K562 (cell line): ENCODE measurements around the gene WDR86. TPM values are rescaled to one million over a fixed set of nuclear protein-coding genes. Genes with fewer than 3 reads are reported as not detected.

ENCODE experiments used
- NCOA1 ChIP-seq: fragments of 450-650 bp; IDR thresholded peaks from 2 replicates; pipeline ENCODE4 v1.6.1; 2016; ENCODE audit warnings: low read depth
- NR1H2 ChIP-seq: sonication (generic); formaldehyde crosslinking; IDR thresholded peaks from 2 replicates; pipeline ENCODE4 v1.4.0; 2020; ENCODE audit warnings: mild to moderate bottlenecking, missing genetic modification reagents
- NR2F6 ChIP-seq: fragments of 450-650 bp; formaldehyde crosslinking; IDR thresholded peaks from 2 replicates; pipeline ENCODE4 v1.4.0; 2020; ENCODE audit warnings: mild to moderate bottlenecking
- SIRT6 ChIP-seq: IDR thresholded peaks from one replicate; pipeline ENCODE4 v1.6.1; 2012; ENCODE audit warnings: low read depth, mild to moderate bottlenecking, control low read depth, inconsistent platforms, low read length, moderate library complexity
- TCF7L2 ChIP-seq: fragments of 150-350 bp; IDR thresholded peaks from 2 replicates; pipeline ENCODE4 v1.6.1; 2016; ENCODE audit warnings: low read depth, mild to moderate bottlenecking, low read length, moderate library complexity
- polyA plus RNA-seq, 8 experiments: library from polyadenylated mRNA; depleted of rRNA in 4 of 8; stranded (reverse) in 5 of 8; unstranded in 3 of 8; fragments of >200 nt; fragmentation: Nextera tagmentation in 2 of 8; fragmentation: Illumina TruSeq in 1 of 8; extraction: Ambion mirVana in 2 of 8; extraction: Trizol in 1 of 8; gene quantifications; 2 replicates each; pipeline versions ENCODE4 v1.2.1 to v1.2.3, GENCODE V29; 2011 to 2014; ENCODE audit warnings: inconsistent platforms in 1 of 8, missing spikeins in 1 of 8
- total RNA-seq, 7 experiments: library from RNA; depleted of rRNA in 6 of 7; stranded (reverse); fragments of >200 nt in 6 of 7; fragmentation: Illumina TruSeq in 2 of 7; extraction: Trizol in 2 of 7; gene quantifications; 2 replicates each; pipeline versions ENCODE4 v1.2.1 to v1.2.3, GENCODE V29; 2011 to 2021; ENCODE audit warnings: low replicate concordance in 1 of 7
- TF ChIP-seq, protein P1 (sequence below), 2 experiments: fragments of 450-650 bp; IDR thresholded peaks; 2 replicates each; pipeline ENCODE4 v1.6.1; 2016; ENCODE audit warnings: mild to moderate bottlenecking in 2 of 2, borderline replicate concordance in 1 of 2, low read depth in 1 of 2, moderate library complexity in 1 of 2
- TF ChIP-seq, protein P2 (sequence below): fragments of 250-450 bp; sonication (Bioruptor Pico); IDR thresholded peaks from 2 replicates; pipeline ENCODE4 v1.5.0; 2020; ENCODE audit warnings: mild to moderate bottlenecking
- TF ChIP-seq, protein P3 (sequence below): fragments of 450-650 bp; IDR thresholded peaks from 2 replicates; pipeline ENCODE4 v1.6.1; 2016; ENCODE audit warnings: low read depth

The WDR86 gene
- total and polyA plus RNA-seq, 9 of the 15 experiments (the other 6 are each of a cell fraction or from before 2014, with no cell fraction given), result 0.24 TPM; not detected in 8

DNA sequence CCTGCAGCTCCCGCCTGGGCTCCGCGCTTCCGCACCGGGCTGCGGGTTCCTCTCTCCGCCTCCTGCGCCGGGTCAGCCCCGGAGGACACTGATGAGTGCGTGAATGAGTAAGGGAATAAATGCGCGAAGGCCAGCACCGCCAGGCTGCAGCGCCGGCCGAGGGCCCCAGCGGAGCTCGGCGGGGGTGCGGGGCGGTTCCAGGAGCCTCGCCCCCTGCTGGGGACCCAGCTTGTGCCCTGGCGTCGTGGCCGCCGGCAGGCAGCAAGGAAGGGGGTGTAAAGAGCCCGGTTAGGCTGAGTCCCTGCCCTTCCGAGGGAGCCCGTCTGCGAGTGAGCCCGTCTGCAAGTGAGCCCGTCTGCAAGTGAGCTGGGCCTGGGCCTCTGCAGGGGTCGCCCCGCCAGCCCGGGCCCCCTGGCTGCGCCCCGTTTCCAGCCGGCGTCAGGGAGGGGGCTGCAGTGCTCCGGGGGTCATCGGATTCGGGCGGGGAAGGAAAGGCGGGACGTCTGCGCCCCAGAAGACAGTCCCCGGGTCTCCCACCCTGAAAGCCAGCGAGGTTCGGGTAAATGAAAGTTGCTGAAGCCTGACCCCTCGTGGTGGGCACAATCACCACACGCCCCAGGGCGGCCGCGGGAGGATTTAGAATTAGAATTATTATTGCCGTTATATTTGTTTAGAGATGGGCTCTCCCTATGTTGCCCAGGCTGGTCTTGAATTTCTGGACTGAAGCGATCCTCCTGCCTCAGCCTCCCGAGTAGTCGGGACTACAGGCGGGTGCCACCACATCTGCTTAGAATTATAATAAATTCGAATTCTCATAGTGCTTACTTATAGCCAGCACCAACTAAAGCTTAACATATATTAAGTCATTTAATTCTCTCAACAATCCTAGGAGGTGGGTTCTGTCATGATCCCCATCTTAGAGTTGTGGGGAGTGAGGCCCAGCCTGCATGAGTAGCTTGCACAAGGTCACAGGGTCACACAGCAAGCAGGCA lies 38.7 kb upstream of the WDR86 start (continued):
- TF ChIP-seq, protein P1, sequence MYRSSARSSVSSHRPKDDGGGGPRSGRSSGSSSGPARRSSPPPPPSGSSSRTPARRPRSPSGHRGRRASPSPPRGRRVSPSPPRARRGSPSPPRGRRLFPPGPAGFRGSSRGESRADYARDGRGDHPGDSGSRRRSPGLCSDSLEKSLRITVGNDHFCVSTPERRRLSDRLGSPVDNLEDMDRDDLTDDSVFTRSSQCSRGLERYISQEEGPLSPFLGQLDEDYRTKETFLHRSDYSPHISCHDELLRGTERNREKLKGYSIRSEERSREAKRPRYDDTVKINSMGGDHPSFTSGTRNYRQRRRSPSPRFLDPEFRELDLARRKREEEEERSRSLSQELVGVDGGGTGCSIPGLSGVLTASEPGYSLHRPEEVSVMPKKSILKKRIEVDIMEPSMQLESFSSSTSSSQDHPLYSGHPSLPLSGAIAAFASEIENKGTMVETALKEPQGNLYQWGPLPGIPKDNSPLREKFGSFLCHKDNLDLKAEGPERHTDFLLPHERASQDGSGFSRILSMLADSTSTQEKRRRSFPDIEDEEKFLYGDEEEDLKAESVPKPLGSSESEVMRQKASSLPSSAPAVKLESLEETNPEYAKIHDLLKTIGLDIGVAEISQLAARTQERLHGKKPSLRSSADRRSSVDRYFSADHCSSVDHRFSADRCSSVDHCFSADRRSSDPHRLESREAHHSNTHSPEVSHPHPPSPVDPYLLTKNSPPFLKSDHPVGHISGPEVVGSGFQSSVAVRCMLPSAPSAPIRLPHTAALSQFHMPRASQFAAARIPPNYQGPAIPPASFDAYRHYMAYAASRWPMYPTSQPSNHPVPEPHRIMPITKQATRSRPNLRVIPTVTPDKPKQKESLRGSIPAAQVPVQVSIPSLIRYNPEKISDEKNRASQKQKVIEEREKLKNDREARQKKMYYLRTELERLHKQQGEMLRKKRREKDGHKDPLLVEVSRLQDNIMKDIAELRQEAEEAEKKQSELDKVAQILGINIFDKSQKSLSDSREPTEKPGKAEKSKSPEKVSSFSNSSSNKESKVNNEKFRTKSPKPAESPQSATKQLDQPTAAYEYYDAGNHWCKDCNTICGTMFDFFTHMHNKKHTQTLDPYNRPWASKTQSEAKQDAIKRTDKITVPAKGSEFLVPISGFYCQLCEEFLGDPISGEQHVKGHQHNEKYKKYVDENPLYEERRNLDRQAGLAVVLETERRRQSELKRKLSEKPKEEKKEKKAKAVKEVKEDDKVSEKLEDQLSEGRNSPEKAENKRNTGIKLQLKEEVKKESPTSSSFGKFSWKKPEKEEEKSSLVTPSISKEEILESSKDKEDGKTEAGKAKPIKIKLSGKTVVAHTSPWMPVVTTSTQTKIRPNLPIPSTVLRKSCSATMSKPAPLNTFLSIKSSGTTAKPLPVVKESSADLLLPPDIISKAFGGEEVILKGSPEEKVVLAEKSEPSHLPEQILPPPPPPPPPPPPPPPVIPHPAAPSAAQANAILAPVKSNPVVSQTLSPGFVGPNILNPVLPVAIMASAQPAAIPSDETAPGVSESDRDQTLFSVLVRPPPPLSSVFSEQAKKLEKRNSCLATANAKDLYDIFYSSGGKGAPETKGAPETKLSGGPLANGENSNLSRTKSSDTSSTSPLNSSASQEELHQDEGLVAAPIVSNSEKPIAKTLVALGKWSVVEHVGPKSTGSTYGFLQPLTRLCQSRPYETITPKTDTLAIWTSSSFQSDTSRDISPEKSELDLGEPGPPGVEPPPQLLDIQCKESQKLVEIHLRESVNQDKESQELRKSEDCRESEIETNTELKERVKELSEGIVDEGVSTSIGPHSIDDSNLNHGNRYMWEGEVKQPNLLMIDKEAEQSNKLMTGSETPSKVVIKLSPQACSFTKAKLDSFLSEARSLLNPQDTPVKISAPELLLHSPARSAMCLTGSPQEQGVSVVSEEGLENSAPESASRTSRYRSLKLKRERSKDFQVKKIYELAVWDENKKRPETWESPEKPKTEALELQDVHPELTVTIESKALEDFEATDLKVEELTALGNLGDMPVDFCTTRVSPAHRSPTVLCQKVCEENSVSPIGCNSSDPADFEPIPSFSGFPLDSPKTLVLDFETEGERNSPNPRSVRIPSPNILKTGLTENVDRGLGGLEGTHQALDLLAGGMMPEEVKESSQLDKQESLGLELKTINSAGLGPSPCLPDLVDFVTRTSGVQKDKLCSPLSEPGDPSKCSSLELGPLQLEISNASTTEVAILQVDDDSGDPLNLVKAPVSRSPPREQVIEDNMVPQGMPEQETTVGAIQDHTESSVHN (IDR thresholded peaks at IDR 0.05; ENCODE audit: borderline replicate concordance in 1 of 2, low read depth in 1 of 2), result no peak
- TF ChIP-seq NCOA1 (no peak), NR1H2 (CRISPR knock-in tag) (peak; percentile 82; the same call in 1 of the 2 replicates), TCF7L2 (no peak), SIRT6 (no peak), NR2F6 (CRISPR knock-in tag) (no peak)
- TF ChIP-seq, protein P2, sequence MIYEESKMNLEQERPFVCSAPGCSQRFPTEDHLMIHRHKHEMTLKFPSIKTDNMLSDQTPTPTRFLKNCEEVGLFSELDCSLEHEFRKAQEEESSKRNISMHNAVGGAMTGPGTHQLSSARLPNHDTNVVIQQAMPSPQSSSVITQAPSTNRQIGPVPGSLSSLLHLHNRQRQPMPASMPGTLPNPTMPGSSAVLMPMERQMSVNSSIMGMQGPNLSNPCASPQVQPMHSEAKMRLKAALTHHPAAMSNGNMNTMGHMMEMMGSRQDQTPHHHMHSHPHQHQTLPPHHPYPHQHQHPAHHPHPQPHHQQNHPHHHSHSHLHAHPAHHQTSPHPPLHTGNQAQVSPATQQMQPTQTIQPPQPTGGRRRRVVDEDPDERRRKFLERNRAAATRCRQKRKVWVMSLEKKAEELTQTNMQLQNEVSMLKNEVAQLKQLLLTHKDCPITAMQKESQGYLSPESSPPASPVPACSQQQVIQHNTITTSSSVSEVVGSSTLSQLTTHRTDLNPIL, result no peak
- TF ChIP-seq, protein P3, sequence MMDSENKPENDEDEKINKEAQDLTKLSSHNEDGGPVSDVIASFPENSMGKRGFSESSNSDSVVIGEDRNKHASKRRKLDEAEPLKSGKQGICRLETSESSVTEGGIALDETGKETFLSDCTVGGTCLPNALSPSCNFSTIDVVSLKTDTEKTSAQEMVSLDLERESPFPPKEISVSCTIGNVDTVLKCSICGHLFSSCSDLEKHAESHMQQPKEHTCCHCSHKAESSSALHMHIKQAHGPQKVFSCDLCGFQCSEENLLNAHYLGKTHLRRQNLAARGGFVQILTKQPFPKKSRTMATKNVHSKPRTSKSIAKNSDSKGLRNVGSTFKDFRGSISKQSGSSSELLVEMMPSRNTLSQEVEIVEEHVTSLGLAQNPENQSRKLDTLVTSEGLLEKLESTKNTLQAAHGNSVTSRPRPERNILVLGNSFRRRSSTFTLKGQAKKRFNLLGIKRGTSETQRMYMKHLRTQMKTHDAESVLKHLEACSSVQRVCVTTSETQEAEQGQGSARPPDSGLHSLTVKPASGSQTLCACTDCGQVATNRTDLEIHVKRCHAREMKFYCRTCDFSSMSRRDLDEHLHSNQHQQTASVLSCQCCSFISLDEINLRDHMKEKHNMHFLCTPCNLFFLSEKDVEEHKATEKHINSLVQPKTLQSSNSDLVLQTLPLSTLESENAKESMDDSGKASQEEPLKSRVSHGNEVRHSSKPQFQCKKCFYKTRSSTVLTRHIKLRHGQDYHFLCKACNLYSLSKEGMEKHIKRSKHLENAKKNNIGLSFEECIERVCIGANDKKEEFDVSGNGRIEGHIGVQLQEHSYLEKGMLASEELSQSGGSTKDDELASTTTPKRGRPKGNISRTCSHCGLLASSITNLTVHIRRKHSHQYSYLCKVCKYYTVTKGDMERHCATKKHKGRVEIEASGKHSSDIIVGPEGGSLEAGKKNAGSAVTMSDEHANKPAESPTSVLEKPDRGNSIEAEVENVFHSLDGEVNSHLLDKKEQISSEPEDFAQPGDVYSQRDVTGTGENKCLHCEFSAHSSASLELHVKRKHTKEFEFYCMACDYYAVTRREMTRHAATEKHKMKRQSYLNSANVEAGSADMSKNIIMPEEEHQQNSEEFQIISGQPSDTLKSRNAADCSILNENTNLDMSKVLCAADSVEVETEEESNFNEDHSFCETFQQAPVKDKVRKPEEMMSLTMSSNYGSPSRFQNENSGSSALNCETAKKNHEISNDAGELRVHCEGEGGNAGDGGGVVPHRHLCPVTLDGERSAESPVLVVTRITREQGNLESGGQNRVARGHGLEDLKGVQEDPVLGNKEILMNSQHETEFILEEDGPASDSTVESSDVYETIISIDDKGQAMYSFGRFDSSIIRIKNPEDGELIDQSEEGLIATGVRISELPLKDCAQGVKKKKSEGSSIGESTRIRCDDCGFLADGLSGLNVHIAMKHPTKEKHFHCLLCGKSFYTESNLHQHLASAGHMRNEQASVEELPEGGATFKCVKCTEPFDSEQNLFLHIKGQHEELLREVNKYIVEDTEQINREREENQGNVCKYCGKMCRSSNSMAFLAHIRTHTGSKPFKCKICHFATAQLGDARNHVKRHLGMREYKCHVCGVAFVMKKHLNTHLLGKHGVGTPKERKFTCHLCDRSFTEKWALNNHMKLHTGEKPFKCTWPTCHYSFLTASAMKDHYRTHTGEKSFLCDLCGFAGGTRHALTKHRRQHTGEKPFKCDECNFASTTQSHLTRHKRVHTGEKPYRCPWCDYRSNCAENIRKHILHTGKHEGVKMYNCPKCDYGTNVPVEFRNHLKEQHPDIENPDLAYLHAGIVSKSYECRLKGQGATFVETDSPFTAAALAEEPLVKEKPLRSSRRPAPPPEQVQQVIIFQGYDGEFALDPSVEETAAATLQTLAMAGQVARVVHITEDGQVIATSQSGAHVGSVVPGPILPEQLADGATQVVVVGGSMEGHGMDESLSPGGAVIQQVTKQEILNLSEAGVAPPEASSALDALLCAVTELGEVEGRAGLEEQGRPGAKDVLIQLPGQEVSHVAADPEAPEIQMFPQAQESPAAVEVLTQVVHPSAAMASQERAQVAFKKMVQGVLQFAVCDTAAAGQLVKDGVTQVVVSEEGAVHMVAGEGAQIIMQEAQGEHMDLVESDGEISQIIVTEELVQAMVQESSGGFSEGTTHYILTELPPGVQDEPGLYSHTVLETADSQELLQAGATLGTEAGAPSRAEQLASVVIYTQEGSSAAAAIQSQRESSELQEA, result no peak
